Body of pancreas (tissue), 4 donors: ENCODE results near the gene STARD9.
A peak's percentile ranks its signal among the peaks of the same experiment; 100 is the strongest.

Experiments
- POLR2A ChIP-seq, 3 donors: fragments of 450-650 bp; IDR thresholded peaks; one replicate each; pipeline ENCODE4 v1.6.1; 2016; ENCODE audit warnings: antibody characterized with exemption in 3 of 3, mild to moderate bottlenecking in 2 of 3
- TF ChIP-seq, protein P1 (sequence below), 7 experiments: fragments of 450-650 bp in 4 of 7; fragments of 200-600 bp in 3 of 7; sonication (generic) in 3 of 7; IDR thresholded peaks; one replicate each; pipeline ENCODE4 v1.5.1; 2016 to 2019; ENCODE audit warnings: antibody characterized with exemption in 7 of 7

- TF ChIP-seq, protein P1, sequence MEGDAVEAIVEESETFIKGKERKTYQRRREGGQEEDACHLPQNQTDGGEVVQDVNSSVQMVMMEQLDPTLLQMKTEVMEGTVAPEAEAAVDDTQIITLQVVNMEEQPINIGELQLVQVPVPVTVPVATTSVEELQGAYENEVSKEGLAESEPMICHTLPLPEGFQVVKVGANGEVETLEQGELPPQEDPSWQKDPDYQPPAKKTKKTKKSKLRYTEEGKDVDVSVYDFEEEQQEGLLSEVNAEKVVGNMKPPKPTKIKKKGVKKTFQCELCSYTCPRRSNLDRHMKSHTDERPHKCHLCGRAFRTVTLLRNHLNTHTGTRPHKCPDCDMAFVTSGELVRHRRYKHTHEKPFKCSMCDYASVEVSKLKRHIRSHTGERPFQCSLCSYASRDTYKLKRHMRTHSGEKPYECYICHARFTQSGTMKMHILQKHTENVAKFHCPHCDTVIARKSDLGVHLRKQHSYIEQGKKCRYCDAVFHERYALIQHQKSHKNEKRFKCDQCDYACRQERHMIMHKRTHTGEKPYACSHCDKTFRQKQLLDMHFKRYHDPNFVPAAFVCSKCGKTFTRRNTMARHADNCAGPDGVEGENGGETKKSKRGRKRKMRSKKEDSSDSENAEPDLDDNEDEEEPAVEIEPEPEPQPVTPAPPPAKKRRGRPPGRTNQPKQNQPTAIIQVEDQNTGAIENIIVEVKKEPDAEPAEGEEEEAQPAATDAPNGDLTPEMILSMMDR (IDR thresholded peaks at IDR 0.05): peak in 4 of 7 experiments; percentile 6 to 18 (median 12)
- no peak for TF ChIP-seq POLR2A (IDR thresholded peaks at IDR 0.05)
These were observed 147.7 kb downstream of the STARD9 start for GRCh38 chr15:42723068-42723467.
